A673 (cell line): Measurements from ENCODE around the gene GPR142.
"Not testable (repeated sequence)": the region's sequence is repeated elsewhere in the genome, so short reads cannot be mapped to it uniquely, and the experiment has no call there.

Source experiments
- EZH2 ChIP-seq: fragments of 200-600 bp; sonication (generic); IDR thresholded peaks from 2 replicates; pipeline ENCODE4 v1.6.1; 2017; ENCODE audit warnings: borderline replicate concordance, low read depth, mild to moderate bottlenecking, mixed read lengths, antibody characterized with exemption, low read length; ENCODE audit not compliant: poor library complexity, severe bottlenecking
- TF ChIP-seq, protein P1 (sequence below): fragments of 300-800, 200-600 bp; sonication (generic); conservative IDR thresholded peaks from 2 replicates; pipeline ENCODE4 v1.5.1; 2017; ENCODE audit warnings: low read depth, mild to moderate bottlenecking, antibody characterized with exemption, low read length, moderate library complexity, mixed read lengths

DNA sequence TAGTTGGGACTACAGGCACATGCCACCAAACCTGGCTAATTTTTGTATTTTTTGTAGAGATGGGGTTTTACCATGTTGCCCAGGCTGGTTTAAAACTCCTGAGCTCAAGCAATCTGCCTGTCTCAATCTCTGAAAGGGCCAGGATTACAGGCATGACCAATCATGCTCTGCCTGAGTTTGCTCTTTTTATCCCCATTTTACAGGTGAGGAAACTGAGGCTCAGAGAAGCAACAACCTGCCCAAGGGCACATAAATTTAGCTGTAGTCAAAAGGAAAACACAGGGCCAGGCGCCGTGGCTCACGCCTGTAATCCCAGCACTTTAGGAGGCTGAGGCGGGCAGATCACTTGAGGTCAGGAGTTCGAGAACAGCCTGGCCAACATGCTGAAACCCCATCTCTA is 38.0 kb downstream of the GPR142 start:
- TF ChIP-seq, protein P1, sequence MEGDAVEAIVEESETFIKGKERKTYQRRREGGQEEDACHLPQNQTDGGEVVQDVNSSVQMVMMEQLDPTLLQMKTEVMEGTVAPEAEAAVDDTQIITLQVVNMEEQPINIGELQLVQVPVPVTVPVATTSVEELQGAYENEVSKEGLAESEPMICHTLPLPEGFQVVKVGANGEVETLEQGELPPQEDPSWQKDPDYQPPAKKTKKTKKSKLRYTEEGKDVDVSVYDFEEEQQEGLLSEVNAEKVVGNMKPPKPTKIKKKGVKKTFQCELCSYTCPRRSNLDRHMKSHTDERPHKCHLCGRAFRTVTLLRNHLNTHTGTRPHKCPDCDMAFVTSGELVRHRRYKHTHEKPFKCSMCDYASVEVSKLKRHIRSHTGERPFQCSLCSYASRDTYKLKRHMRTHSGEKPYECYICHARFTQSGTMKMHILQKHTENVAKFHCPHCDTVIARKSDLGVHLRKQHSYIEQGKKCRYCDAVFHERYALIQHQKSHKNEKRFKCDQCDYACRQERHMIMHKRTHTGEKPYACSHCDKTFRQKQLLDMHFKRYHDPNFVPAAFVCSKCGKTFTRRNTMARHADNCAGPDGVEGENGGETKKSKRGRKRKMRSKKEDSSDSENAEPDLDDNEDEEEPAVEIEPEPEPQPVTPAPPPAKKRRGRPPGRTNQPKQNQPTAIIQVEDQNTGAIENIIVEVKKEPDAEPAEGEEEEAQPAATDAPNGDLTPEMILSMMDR = not testable (repeated sequence)
- not testable (repeated sequence) for TF ChIP-seq EZH2
